Pancreas (tissue), 10 donors: Measurements from ENCODE around the gene WHRN. TPM values are rescaled to one million over a fixed set of nuclear protein-coding genes. Genes with fewer than 3 reads are reported as not detected.
A peak's percentile ranks its signal among the peaks of the same experiment; 100 is the strongest.

Experiments used
- ATAC-seq, 4 donors: fragments of 200-7000 bp; cut with Tn5 transposase; one replicate each; pipeline versions ENCODE4 v1.8.0 to v1.9.1; 2020; ENCODE audit warnings: mild to moderate bottlenecking in 4 of 4, moderate library complexity in 4 of 4
- DNase-seq, 6 donors: peaks; one replicate each; pipeline ENCODE4 v3.0.0-alpha.2; 2020
- FAIRE-seq: peaks from 2 replicates; lab custom pipeline; 2012; peaks lifted over from hg19 to GRCh38; lab: Jason Lieb, UNC
- H3K27ac ChIP-seq, 4 donors: fragments of 200-600 bp; sonication (generic); 1 replicate in 3 of 4; 2 replicates in 1 of 4; pipeline versions ENCODE4 v1.5.0 to v1.8.0; 2020
- H3K27me3 ChIP-seq, 4 donors: fragments of 200-600 bp; one replicate each; pipeline ENCODE4 v1.8.0; 2021
- H3K36me3 ChIP-seq, 3 donors: fragments of 200-600 bp; sonication (generic) in 1 of 3; one replicate each; pipeline versions ENCODE4 v1.5.0 to v1.8.0; 2020 to 2021
- H3K4me1 ChIP-seq, 3 donors: fragments of 200-600 bp; one replicate each; pipeline ENCODE4 v1.8.0; 2021
- H3K4me3 ChIP-seq, 4 donors: fragments of 200-600 bp; sonication (generic) in 2 of 4; one replicate each; pipeline versions ENCODE4 v1.5.0 to v1.8.0; 2020 to 2021
- H3K9me3 ChIP-seq, 4 donors: fragments of 200-600 bp; one replicate each; pipeline ENCODE4 v1.8.0; 2021
- WGBS, 2 donors: extraction: QIAGEN DNeasy Blood & Tissue Kit; methylation state at CpG; one replicate each; pipeline ENCODE4 v1.1.7; 2013; 5-methylcytosine and 5-hydroxymethylcytosine counted together
- intact Hi-C, 3 donors: fragments of 100-400 bp; cut with DNase I; formaldehyde crosslinking; loops; one replicate each; pipeline versions ENCODE4 v1.11.1 to v1.14.2; 2022
- polyA plus RNA-seq, 2 donors: library from polyadenylated mRNA; stranded (reverse); fragments of 200-250 nt; gene quantifications; one replicate each; pipeline ENCODE4 v1.2.3, GENCODE V29; 2013
- total RNA-seq, 6 donors: library from RNA; stranded (reverse); fragmentation: NEBNext Ultra II Directional in 4 of 6; extraction: Animal tissue kit (Norgen Biotek cat#: 25700) in 4 of 6; gene quantifications; one replicate each; pipeline versions ENCODE4 v1.2.1 to v1.2.4, GENCODE V29; 2021 to 2023
- TF ChIP-seq, protein P1 (sequence below), 4 donors: fragments of 200-600 bp; sonication (generic) in 3 of 4; IDR thresholded peaks; one replicate each; pipeline versions ENCODE4 v1.5.0 to v1.8.0; 2021; ENCODE audit warnings: antibody characterized with exemption in 4 of 4
- donor health status: healthy with polysubstance abuse.
- donor health status: DM: no; HTN: no; CAD: no; lungs with moderate emphysema.
- donor health status: DM: no; HTN: no; CAD: no.
- donor health status: control.
- donor health status: control.
- donor health status: Bipolar disorder and iron deficiency.
- donor health status: DM: yes; HTN: yes; CAD: no.
- donor health status: DM: no; HTN: no; CAD: no.
- donor health status: DM: no; HTN: no; CAD: no.
- donor health status: DM: yes; HTN: yes; CAD: no.

WHRN gene
- total and polyA plus RNA-seq, 8 donors, result 6.7 to 32.2 (median 8.6) TPM

DNA sequence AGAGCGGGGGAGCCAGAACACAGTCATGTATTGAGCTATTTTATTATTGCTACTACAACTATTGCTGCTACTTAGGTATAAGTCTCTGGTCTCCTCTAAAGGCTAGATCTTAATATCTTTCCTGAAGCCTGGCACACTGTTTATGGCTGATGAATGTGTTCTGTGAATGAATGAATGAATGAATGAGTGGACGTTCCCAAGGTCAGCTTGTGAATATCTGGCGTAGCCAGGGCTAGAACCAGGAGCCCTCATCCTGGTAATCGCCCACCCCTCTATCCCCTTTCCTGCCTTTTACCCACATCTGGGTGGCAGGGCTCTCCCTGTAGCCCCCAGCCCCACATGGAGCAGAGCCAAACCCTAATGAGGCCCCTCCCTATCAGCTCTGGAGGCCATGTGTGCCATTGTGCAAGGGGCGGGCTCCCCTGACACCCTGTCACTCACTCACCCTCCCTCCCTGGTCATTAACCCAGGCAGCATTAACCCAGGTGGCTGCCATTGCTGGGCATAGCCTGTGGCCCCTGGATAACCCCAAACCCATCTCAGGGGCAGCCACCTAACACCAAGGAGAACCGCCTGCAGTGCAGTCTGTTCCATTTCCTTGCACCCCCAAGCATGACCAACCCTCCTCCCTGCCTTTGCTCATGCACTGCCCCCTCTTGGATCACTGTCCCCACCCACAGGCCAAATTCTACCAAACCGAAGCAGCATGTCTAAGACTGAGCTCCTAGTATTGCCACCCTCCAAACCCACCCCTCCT lies 115.5 kb downstream of the WHRN start:
- Histone ChIP-seq H3K9me3 (no peaks in the 10 kb centered on the region), H3K4me3 (no peak overlapping the region), H3K27ac (no peak overlapping the region), H3K27me3 (no peaks in the 10 kb centered on the region), H3K36me3 (no peaks in the 10 kb centered on the region), H3K4me1 (peaks cover 0 to 11% (median 6%) of the 10 kb centered on the region in 3 donors)
- intact Hi-C loops, result no loop called here
- FAIRE-seq (no peak), ATAC-seq (no peak), DNase-seq (no peak)
- TF ChIP-seq, protein P1, sequence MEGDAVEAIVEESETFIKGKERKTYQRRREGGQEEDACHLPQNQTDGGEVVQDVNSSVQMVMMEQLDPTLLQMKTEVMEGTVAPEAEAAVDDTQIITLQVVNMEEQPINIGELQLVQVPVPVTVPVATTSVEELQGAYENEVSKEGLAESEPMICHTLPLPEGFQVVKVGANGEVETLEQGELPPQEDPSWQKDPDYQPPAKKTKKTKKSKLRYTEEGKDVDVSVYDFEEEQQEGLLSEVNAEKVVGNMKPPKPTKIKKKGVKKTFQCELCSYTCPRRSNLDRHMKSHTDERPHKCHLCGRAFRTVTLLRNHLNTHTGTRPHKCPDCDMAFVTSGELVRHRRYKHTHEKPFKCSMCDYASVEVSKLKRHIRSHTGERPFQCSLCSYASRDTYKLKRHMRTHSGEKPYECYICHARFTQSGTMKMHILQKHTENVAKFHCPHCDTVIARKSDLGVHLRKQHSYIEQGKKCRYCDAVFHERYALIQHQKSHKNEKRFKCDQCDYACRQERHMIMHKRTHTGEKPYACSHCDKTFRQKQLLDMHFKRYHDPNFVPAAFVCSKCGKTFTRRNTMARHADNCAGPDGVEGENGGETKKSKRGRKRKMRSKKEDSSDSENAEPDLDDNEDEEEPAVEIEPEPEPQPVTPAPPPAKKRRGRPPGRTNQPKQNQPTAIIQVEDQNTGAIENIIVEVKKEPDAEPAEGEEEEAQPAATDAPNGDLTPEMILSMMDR (IDR thresholded peaks at IDR 0.05), result no peak
- 77 to 81% methylated on average over 7 of the region's 7 CpGs for WGBS, 2 donors

DNA sequence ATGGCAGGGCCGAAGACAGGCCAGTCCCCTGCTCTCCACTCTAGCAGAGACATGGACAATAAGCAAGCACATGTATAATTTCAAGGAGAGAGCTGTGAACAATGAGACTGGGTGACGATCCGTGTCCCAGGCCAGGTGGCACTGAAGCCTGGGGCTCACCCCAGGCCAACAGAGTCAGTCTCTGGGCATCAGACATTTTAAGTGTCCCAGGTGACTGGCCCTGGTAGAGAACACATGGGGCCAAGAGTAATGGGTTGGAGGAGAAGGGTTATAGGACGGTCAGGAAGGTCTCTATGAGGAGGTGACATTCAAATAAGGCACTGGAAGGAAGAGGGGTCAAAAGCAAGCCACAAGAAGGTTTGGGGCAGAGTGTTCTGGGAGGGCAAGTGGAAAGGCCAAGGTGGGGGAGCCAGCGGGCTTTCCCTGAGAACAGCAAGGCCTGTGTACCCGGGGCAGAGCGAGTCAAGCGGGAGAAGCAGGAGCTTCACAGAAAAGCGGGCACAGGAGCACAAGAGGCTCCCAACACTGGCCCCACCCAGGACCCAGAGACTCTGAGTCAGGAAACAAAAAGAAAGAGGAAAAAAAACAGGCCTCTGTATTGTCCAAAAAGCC lies 116.4 kb downstream of the WHRN start:
- Histone ChIP-seq H3K4me1 (peaks cover 0 to 11% (median 6%) of the 10 kb centered on the region in 3 donors), H3K27me3 (no peaks in the 10 kb centered on the region), H3K36me3 (no peaks in the 10 kb centered on the region), H3K9me3 (no peaks in the 10 kb centered on the region), H3K4me3 (no peak overlapping the region), H3K27ac (no peak overlapping the region)
- ATAC-seq, result no peak
- no peak for DNase-seq
- WGBS, 2 donors, result 71 to 90% methylated on average over 8 to 9 of the region's 9 CpGs
- TF ChIP-seq, protein P1 (IDR thresholded peaks at IDR 0.05), result no peak
- no peak for FAIRE-seq
- intact Hi-C loops, result no loop called here

DNA sequence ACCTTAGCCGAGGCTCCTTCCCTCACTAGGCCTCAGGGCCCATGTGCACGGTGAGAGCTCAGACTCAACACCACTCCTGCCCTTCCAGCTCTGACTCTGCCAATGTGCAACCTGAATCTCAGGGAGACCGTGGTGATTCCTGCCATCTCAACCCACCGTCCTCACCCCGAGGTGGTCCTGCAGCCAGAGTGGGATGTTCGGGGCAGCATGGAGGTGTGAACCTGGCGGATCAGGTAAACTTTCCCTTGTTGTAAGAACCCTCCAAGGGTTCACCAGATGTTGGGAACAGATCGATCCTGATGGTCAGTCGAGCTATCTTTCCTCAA lies 117.0 kb downstream of the WHRN start:
- TF ChIP-seq, protein P1 (IDR thresholded peaks at IDR 0.05), result no peak
- H3K4me3 ChIP-seq, result peak overlapping the region in 1 of 4 donors; percentile 42
- H3K27me3 ChIP-seq, result no peaks in the 10 kb centered on the region
- H3K27ac ChIP-seq, result peak overlapping the region in 2 of 4 donors; percentile 53 to 60
- intact Hi-C loops, result no loop called here
- WGBS, 2 donors, result 85 to 94% methylated on average over 9 of the region's 9 CpGs
- H3K4me1 ChIP-seq, result peaks cover 0 to 11% (median 6%) of the 10 kb centered on the region in 3 donors
- H3K9me3 ChIP-seq, result no peaks in the 10 kb centered on the region
- peak in 1 of 4 donors; percentile 1 for ATAC-seq
- H3K36me3 ChIP-seq, result no peaks in the 10 kb centered on the region
- FAIRE-seq, result no peak
- DNase-seq, result peak in 1 of 6 donors; percentile 46

DNA sequence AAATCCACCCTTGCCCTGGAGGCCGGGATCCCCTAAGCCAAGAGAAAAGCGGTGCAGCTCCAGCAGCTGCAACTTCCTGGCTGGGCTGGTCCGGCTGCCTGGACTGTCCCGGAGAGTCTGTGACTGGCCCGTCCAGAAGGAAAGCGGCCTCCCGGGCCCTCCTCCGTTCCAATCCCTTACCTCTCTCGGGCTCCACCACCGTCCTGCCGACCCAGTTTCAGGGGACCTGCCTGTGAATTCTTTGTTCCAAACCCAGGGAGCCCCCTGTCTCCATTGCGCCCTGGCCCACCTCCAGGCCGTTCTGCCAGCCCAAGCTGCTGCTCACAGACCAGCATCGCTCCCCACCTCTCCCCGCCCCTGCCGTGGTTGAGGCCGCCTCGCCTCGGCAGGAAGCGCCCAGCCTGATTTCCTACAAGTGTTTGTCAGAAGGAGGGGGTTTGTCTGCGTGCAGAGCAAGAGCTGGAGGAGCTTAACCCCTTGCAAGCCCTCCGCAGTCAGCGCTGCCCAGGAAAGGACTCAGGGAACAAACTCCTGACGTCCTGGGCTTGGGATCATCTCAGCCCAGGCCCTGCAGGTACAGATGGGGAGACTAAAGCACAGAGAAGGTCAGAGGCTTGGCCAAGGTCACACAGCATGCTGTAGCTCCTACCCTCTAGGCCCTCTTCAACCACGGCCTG lies 117.5 kb downstream of the WHRN start, which contains the start of gene AKNA:
AKNA (minus strand) TSS at position 303 of the 677 bp plus-strand sequence. CDS start 6,649 bp downstream, outside the sequence.
- Histone ChIP-seq H3K4me1 (peaks cover 0 to 8% (median 6%) of the 10 kb centered on the region in 3 donors), H3K36me3 (no peaks in the 10 kb centered on the region), H3K4me3 (peak within 1 kb of the TSS; percentile 5 to 42 (median 10)), H3K27ac (peak within 1 kb of the TSS in 2 of 4 donors; percentile 53 to 60), H3K27me3 (no peaks in the 10 kb centered on the region), H3K9me3 (no peaks in the 10 kb centered on the region)
- ATAC-seq, result peak in 3 of 4 donors; percentile 35 to 54 (median 46)
- TF ChIP-seq, protein P1 (IDR thresholded peaks at IDR 0.05), result no peak
- intact Hi-C loops, result no loop called here
- 64 to 73% methylated on average over 25 of the region's 25 CpGs for WGBS, 2 donors
- no peak for FAIRE-seq
- peak in 3 of 6 donors; percentile 58 to 66 (median 62) for DNase-seq
